ENCODE measurements around the gene CFAP300.

DNA sequence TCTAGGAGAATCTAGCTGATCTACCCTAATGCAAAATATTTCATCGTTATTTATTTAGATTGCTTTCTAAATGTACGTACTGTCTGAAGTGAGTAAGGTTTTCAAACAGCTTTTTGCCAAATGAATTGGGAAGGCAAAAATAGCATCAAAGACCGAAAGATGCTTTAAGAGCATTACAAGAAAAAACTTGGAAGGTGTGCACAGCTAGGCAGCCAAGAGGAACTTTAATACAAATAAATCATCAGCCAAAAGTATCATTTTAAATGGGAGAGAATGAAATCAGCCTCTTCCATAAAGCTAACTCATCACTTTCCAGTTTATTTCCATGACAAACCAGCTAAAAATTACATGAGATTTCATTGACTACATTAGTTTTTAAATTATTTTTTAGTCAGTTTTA is 30.2 kb upstream of the CFAP300 start:
- TF ChIP-seq, protein P1, sequence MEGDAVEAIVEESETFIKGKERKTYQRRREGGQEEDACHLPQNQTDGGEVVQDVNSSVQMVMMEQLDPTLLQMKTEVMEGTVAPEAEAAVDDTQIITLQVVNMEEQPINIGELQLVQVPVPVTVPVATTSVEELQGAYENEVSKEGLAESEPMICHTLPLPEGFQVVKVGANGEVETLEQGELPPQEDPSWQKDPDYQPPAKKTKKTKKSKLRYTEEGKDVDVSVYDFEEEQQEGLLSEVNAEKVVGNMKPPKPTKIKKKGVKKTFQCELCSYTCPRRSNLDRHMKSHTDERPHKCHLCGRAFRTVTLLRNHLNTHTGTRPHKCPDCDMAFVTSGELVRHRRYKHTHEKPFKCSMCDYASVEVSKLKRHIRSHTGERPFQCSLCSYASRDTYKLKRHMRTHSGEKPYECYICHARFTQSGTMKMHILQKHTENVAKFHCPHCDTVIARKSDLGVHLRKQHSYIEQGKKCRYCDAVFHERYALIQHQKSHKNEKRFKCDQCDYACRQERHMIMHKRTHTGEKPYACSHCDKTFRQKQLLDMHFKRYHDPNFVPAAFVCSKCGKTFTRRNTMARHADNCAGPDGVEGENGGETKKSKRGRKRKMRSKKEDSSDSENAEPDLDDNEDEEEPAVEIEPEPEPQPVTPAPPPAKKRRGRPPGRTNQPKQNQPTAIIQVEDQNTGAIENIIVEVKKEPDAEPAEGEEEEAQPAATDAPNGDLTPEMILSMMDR (IDR thresholded peaks at IDR 0.05): no peak
- no peak for TF ChIP-seq POLR2A (IDR thresholded peaks at IDR 0.05)

Measured in body of pancreas (tissue), 4 donors.